Cortex of kidney (tissue), 1 donor: Measurements from ENCODE around the gene STS.
"Not testable (repeated sequence)": the region's sequence is repeated elsewhere in the genome, so short reads cannot be mapped to it uniquely, and the experiment has no call there.

Source experiments
- DNase-seq: peaks from one replicate; lab custom pipeline; 2025; lab: John Stamatoyannopoulos, UW

STS gene

GRCh38 chrX:7143076-7143475, 4.4 kb upstream of the STS start:
- no peak for DNase-seq

- no peak for DNase-seq
These were observed 3.5 kb upstream of the STS start for GRCh38 chrX:7143941-7144525.

GRCh38 chrX:7145454-7145853, 2.1 kb upstream of the STS start:
- DNase-seq: no peak

GRCh38 chrX:7146020-7146702, 1.4 kb upstream of the STS start:
- no peak for DNase-seq

GRCh38 chrX:7146703-7147412, 654 bp upstream of the STS start:
- DNase-seq: no peak

GRCh38 chrX:7147978-7148854, 704 bp downstream of the STS start, which contains the start of gene PUDP:
Gene PUDP (minus strand): TSS chrX:7148153. CDS start chrX:7148113, 40 bp downstream.
- no peak for DNase-seq

- DNase-seq: no peak
These were observed 1.9 kb downstream of the STS start for GRCh38 chrX:7149411-7149810.

- no peak for DNase-seq
These were observed 5.7 kb downstream of the STS start for GRCh38 chrX:7153231-7153630.

- DNase-seq: no peak
These were observed 6.6 kb downstream of the STS start for GRCh38 chrX:7154041-7154597.

- no peak for DNase-seq
These were observed 7.7 kb downstream of the STS start for GRCh38 chrX:7155163-7155562.

GRCh38 chrX:7156879-7157278, 9.4 kb downstream of the STS start:
- DNase-seq: no peak

- DNase-seq: no peak
These were observed 11.0 kb downstream of the STS start for GRCh38 chrX:7158468-7158990.

- no peak for DNase-seq
These were observed 11.8 kb downstream of the STS start for GRCh38 chrX:7159149-7159861.

GRCh38 chrX:7163146-7163677, 15.7 kb downstream of the STS start:
- DNase-seq: no peak

- no peak for DNase-seq
These were observed 16.7 kb downstream of the STS start for GRCh38 chrX:7164174-7164573.

GRCh38 chrX:7168371-7168770, 20.9 kb downstream of the STS start:
- no peak for DNase-seq

GRCh38 chrX:7169627-7170026, 22.1 kb downstream of the STS start:
- no peak for DNase-seq

- DNase-seq: no peak
These were observed 23.4 kb downstream of the STS start for GRCh38 chrX:7170898-7171297.

GRCh38 chrX:7178859-7179258, 31.3 kb downstream of the STS start:
- DNase-seq: not testable (repeated sequence)

- DNase-seq: no peak
These were observed 31.9 kb downstream of the STS start for GRCh38 chrX:7179446-7179845.

GRCh38 chrX:7184816-7185215, 37.3 kb downstream of the STS start:
- no peak for DNase-seq
